SK-N-MC (cell line): ENCODE measurements around the gene ZNHIT2.

ENCODE experiments used
- EZH2 ChIP-seq: fragments of 200-600 bp; sonication (generic); IDR thresholded peaks from one replicate; pipeline ENCODE4 v1.6.1; 2017; ENCODE audit warnings: antibody characterized with exemption
- POLR2AphosphoS5 ChIP-seq: IDR thresholded peaks from 2 replicates; pipeline ENCODE4 v1.6.1; 2012; ENCODE audit warnings: mild to moderate bottlenecking, low read depth, low read length, borderline replicate concordance

GRCh38 chr11:65159012-65159411 lies 41.5 kb upstream of the ZNHIT2 start:
- no peak for TF ChIP-seq EZH2
- no peak for TF ChIP-seq POLR2AphosphoS5
